Natural killer cell (primary cell): ENCODE results near the gene SYNGR4. TPM values are rescaled to one million over a fixed set of nuclear protein-coding genes. Genes with fewer than 3 reads are reported as not detected.

Experiments used
- ATAC-seq, 3 donors: fragments of 150-1000 bp in 2 of 3; fragments of 200-7000 bp in 1 of 3; cut with Tn5 transposase; 1 replicate in 1 of 3; 2 replicates in 2 of 3; pipeline ENCODE4 v1.10.0; 2021; ENCODE audit warnings: mild to moderate bottlenecking in 2 of 3, moderate library complexity in 2 of 3
- DNase-seq, 2 donors: peaks; one replicate each; pipeline versions ENCODE4 v3.0.0 to v3.0.0-alpha.2; 2013 to 2021; ENCODE audit warnings: mixed read lengths in 1 of 2
- H3K27ac ChIP-seq: one replicate; pipeline ENCODE4 v1.5.1; 2013; ENCODE audit warnings: mild to moderate bottlenecking, low read length
- H3K27me3 ChIP-seq: one replicate; pipeline ENCODE4 v1.6.1; 2013; ENCODE audit warnings: low read length; ENCODE audit not compliant: control insufficient read depth, insufficient read depth
- H3K36me3 ChIP-seq: one replicate; pipeline ENCODE4 v1.6.1; 2013; ENCODE audit warnings: low read length; ENCODE audit not compliant: control insufficient read depth, insufficient read depth
- H3K4me1 ChIP-seq: one replicate; pipeline ENCODE4 v1.6.1; 2013; ENCODE audit warnings: low read length; ENCODE audit not compliant: control insufficient read depth, insufficient read depth
- H3K4me3 ChIP-seq: one replicate; pipeline ENCODE4 v1.5.1; 2013; ENCODE audit warnings: low read length
- H3K9me3 ChIP-seq: one replicate; pipeline ENCODE4 v1.6.1; 2013; ENCODE audit warnings: low read length; ENCODE audit not compliant: control insufficient read depth, insufficient read depth
- H3K27ac Mint-ChIP-seq, 2 donors: one replicate each; pipeline ENCODE4 v1.8.0; 2022; ENCODE audit warnings: mild to moderate bottlenecking in 2 of 2, mixed read lengths in 2 of 2, moderate library complexity in 1 of 2
- H3K27me3 Mint-ChIP-seq, 2 donors: one replicate each; pipeline ENCODE4 v1.8.0; 2022; ENCODE audit warnings: low read depth in 2 of 2, mixed read lengths in 2 of 2
- H3K36me3 Mint-ChIP-seq: one replicate; pipeline ENCODE4 v1.8.0; 2022; ENCODE audit warnings: mixed read lengths
- H3K4me1 Mint-ChIP-seq, 2 donors: one replicate each; pipeline ENCODE4 v1.8.0; 2022; ENCODE audit warnings: mixed read lengths in 2 of 2
- H3K4me3 Mint-ChIP-seq: one replicate; pipeline ENCODE4 v1.8.0; 2022; ENCODE audit warnings: mild to moderate bottlenecking, moderate library complexity, mixed read lengths
- H3K9me3 Mint-ChIP-seq, 2 donors: one replicate each; pipeline ENCODE4 v1.8.0; 2022; ENCODE audit warnings: mixed read lengths in 2 of 2
- CTCF ChIP-seq: fragments of 200-600 bp; IDR thresholded peaks from one replicate; pipeline ENCODE4 v1.8.0; 2022; ENCODE audit warnings: antibody characterized with exemption
- WGBS: methylation state at CpG from one replicate; pipeline ENCODE4 v1.1.7; 2013; ENCODE audit warnings: missing lambda C conversion rate; ENCODE audit not compliant: insufficient coverage; 5-methylcytosine and 5-hydroxymethylcytosine counted together
- intact Hi-C: fragments of 100-400 bp; cut with micrococcal nuclease; formaldehyde crosslinking; loops from one replicate; pipeline ENCODE4 v1.14.2; 2022
- total RNA-seq, 4 donors: library from RNA; stranded (reverse); fragments of 120-200 nt in 1 of 4; gene quantifications; one replicate each; pipeline versions ENCODE4 v1.2.3 to v1.2.4, GENCODE V29; 2013 to 2022

Gene SYNGR4
- total RNA-seq, 3 donors from 2014 or later (not counting 1 experiment from before 2014, with no cell fraction given) = not detected

DNA sequence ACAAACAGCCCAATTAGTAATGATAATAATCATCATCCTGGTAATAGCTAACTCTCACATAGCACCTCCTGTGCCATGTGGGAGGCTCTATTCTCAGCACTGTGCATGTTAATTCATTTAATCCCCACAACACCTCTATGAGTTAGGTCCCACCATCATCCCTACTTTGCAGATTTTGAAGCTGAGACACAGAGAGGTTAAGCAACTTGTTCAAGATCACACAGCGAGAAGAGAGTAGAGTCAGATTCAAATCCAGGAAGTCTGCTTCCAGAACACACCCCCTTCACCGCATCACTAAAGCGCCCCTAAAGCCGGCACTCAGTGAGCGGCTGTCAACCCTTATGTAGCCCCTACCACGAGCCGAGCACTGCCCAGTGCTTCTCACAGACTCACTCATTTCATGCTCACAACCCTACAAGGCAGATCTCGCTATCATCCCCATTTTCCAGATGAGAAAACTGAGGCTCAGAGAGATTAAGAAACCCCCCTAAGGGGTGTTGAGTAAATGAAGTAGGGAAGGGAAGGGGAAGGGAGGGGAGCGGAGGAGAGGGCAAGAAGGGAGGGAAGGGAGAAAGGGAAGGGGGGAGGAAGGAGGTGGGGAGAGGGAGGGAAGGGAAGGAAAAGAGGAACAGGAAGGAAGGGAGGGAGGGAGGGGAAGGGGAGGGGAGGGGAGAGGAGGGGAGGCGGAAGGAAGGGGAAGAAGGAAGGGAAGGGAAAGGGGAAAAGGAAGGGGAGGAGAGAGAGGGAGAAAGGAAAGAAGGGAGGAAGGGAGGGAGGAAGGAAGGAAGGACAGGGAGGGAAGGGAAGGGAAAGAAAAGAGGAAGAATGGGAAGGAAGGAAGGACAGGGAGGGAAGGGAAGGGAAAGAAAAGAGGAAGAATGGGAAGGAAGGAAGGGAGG lies 22.4 kb upstream of the SYNGR4 start:
- no peak overlapping the region for H3K4me3 Mint-ChIP-seq
- no peaks in the 10 kb centered on the region for H3K4me1 Mint-ChIP-seq
- Histone ChIP-seq H3K27me3 (no peaks in the 10 kb centered on the region), H3K9me3 (no peaks in the 10 kb centered on the region), H3K4me3 (no peak overlapping the region), H3K4me1 (no peaks in the 10 kb centered on the region), H3K36me3 (peaks cover 3% of the 10 kb centered on the region), H3K27ac (no peak overlapping the region)
- no peak for TF ChIP-seq CTCF
- ATAC-seq = no peak
- no peaks in the 10 kb centered on the region for H3K27me3 Mint-ChIP-seq
- H3K9me3 Mint-ChIP-seq = no peaks in the 10 kb centered on the region
- intact Hi-C loops = no loop called here
- DNase-seq = no peak
- H3K36me3 Mint-ChIP-seq = no peaks in the 10 kb centered on the region
- 97% methylated on average over 9 of the region's 10 CpGs for WGBS
- no peak overlapping the region for H3K27ac Mint-ChIP-seq

DNA sequence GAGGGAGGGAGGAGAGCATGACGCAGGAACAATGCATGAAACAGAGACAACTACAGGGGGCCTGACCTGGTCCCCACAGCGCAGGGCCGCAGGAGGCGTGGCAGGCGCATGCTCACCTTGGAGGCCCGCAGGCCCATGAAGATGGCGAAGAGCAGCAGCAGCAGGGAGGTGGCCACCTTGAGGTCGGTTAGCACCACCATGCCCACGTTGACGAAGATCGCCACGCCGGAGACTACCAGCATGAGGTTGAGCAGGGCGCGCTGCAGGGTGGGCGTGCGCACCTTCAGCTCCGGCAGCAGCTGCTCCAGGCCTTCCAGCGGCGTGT lies 21.8 kb upstream of the SYNGR4 start:
- ATAC-seq = no peak
- intact Hi-C loops = no loop called here
- no peak overlapping the region for H3K27ac Mint-ChIP-seq

GRCh38 chr19:48342841-48343540 lies 21.2 kb upstream of the SYNGR4 start:
- ATAC-seq = no peak
- TF ChIP-seq CTCF = no peak
- 94% methylated on average over 23 of the region's 23 CpGs for WGBS
- Histone ChIP-seq H3K4me3 (no peak overlapping the region), H3K27ac (no peak overlapping the region), H3K27me3 (no peaks in the 10 kb centered on the region), H3K4me1 (no peaks in the 10 kb centered on the region), H3K36me3 (peaks cover 3% of the 10 kb centered on the region), H3K9me3 (no peaks in the 10 kb centered on the region)
- DNase-seq = no peak
- no peak overlapping the region for H3K27ac Mint-ChIP-seq
- H3K36me3 Mint-ChIP-seq = no peaks in the 10 kb centered on the region
- intact Hi-C loops = no loop called here
- no peak overlapping the region for H3K4me3 Mint-ChIP-seq
- no peaks in the 10 kb centered on the region for H3K9me3 Mint-ChIP-seq
- no peaks in the 10 kb centered on the region for H3K27me3 Mint-ChIP-seq
- no peaks in the 10 kb centered on the region for H3K4me1 Mint-ChIP-seq

More for the DNA sequence above, 21.8 kb upstream of the SYNGR4 start:
- Mint-ChIP-seq H3K4me3 (no peak overlapping the region), H3K9me3 (no peaks in the 10 kb centered on the region), H3K27me3 (no peaks in the 10 kb centered on the region), H3K4me1 (no peaks in the 10 kb centered on the region), H3K36me3 (no peaks in the 10 kb centered on the region)
- Histone ChIP-seq H3K4me3 (no peak overlapping the region), H3K4me1 (no peaks in the 10 kb centered on the region), H3K36me3 (peaks cover 3% of the 10 kb centered on the region), H3K27me3 (no peaks in the 10 kb centered on the region), H3K9me3 (no peaks in the 10 kb centered on the region), H3K27ac (no peak overlapping the region)
- DNase-seq = no peak
- 92% methylated on average over 20 of the region's 20 CpGs for WGBS
- TF ChIP-seq CTCF = no peak
